IMR-90 (cell line): ENCODE data around the gene PRRC1. TPM values are rescaled to one million over a fixed set of nuclear protein-coding genes. Genes with fewer than 3 reads are reported as not detected.

Experiments used
- ATAC-seq: fragments of 200-7000 bp; cut with Tn5 transposase; 2 replicates; pipeline ENCODE4 v1.9.1; 2020; ENCODE audit warnings: low read depth, mild to moderate bottlenecking, moderate library complexity
- BruUV-seq: library from RNA; stranded (reverse); fragments of 400-500 nt; replicated peaks from 2 replicates; lab custom pipeline; 2021; lab: Mats Ljungman, UMichigan
- CTCF ChIA-PET: fragments of 300-600 bp; formaldehyde crosslinking; extraction: SDS; loops from one replicate; lab custom pipeline; 2021; ENCODE audit warnings: antibody characterized with exemption; lab: Yijun Ruan, JAX
- POLR2A ChIA-PET: fragments of 300-600 bp; sonication (Branson Sonifier 250); formaldehyde crosslinking; loops from one replicate; lab custom pipeline; 2022; ENCODE audit warnings: antibody characterized with exemption; ENCODE audit not compliant: unreplicated experiment; lab: Charles Lee
- DNase-seq: peaks from one replicate; pipeline ENCODE4 v3.0.0; 2013
- H2AFZ ChIP-seq: replicated peaks from 2 replicates; pipeline ENCODE3; 2013; ENCODE audit warnings: low read length, mild to moderate bottlenecking; ENCODE audit not compliant: poor library complexity
- H2AK5ac ChIP-seq: 2 replicates; pipeline ENCODE4 v1.6.1; 2013; ENCODE audit warnings: low read depth, low read length, inconsistent platforms
- H2AK9ac ChIP-seq: replicated peaks from 2 replicates; pipeline ENCODE3; 2013; ENCODE audit warnings: mild to moderate bottlenecking, low read depth, low read length, moderate library complexity; ENCODE audit not compliant: poor library complexity
- H2BK120ac ChIP-seq: 2 replicates; pipeline ENCODE4 v1.6.1; 2013; ENCODE audit warnings: low read depth, low read length, inconsistent platforms
- H2BK15ac ChIP-seq: 3 replicates; pipeline ENCODE4 v1.6.1; 2013; ENCODE audit warnings: low read depth, low read length, inconsistent platforms
- H2BK20ac ChIP-seq: 2 replicates; pipeline ENCODE4 v1.6.1; 2013; ENCODE audit warnings: low read depth, mild to moderate bottlenecking, inconsistent platforms, low read length, moderate library complexity
- H2BK5ac ChIP-seq: 2 replicates; pipeline ENCODE4 v1.6.1; 2013; ENCODE audit warnings: mild to moderate bottlenecking, low read depth, low read length, inconsistent platforms; ENCODE audit not compliant: poor library complexity, severe bottlenecking
- H3K14ac ChIP-seq: replicated peaks from 2 replicates; pipeline ENCODE4 v1.6.1; 2013; ENCODE audit warnings: low read depth, low read length, inconsistent platforms
- H3K18ac ChIP-seq: 2 replicates; pipeline ENCODE4 v1.6.1; 2013; ENCODE audit warnings: low read depth, low read length, control low read depth
- H3K23ac ChIP-seq: 2 replicates; pipeline ENCODE4 v1.6.1; 2013; ENCODE audit warnings: low read depth, low read length, inconsistent platforms
- H3K27ac ChIP-seq: 2 replicates; pipeline ENCODE4 v1.5.1; 2013; ENCODE audit warnings: mild to moderate bottlenecking, control low read depth, low read length; ENCODE audit not compliant: insufficient read depth
- H3K27me3 ChIP-seq: 2 replicates; pipeline ENCODE4 v1.6.1; 2013; ENCODE audit warnings: low read length; ENCODE audit not compliant: control insufficient read depth, insufficient read depth
- H3K36me3 ChIP-seq: 2 replicates; pipeline ENCODE4 v1.6.1; 2013; ENCODE audit warnings: low read length, mixed read lengths; ENCODE audit not compliant: control insufficient read depth, insufficient read depth
- H3K4ac ChIP-seq: 2 replicates; pipeline ENCODE4 v1.6.1; 2013; ENCODE audit warnings: low read depth, low read length, inconsistent platforms
- H3K4me1 ChIP-seq: 2 replicates; pipeline ENCODE4 v1.6.1; 2013; ENCODE audit warnings: low read length, mixed read lengths; ENCODE audit not compliant: control insufficient read depth, insufficient read depth
- H3K4me2 ChIP-seq: 2 replicates; pipeline ENCODE4 v1.6.1; 2013; ENCODE audit warnings: low read depth, mild to moderate bottlenecking, control low read depth, low read length, moderate library complexity
- H3K4me3 ChIP-seq: 2 replicates; pipeline ENCODE4 v1.5.1; 2013; ENCODE audit warnings: low read depth, mild to moderate bottlenecking, control low read depth, low read length, moderate library complexity; ENCODE audit not compliant: insufficient read depth
- H3K56ac ChIP-seq: 2 replicates; pipeline ENCODE4 v1.6.1; 2013; ENCODE audit warnings: low read length, inconsistent platforms; ENCODE audit not compliant: insufficient read depth; ENCODE audit errors: extremely low read depth
- H3K79me1 ChIP-seq, 2 experiments: 2 replicates each; pipeline ENCODE4 v1.6.1; 2013; ENCODE audit warnings: low read length in 2 of 2, inconsistent platforms in 1 of 2, low read depth in 1 of 2
- H3K9ac ChIP-seq: 2 replicates; pipeline ENCODE4 v1.6.1; 2013; ENCODE audit warnings: low read depth, low read length, control low read depth
- H3K9me1 ChIP-seq: 2 replicates; pipeline ENCODE4 v1.6.1; 2013; ENCODE audit warnings: low read length, inconsistent platforms; ENCODE audit not compliant: insufficient read depth
- H3K9me3 ChIP-seq: 2 replicates; pipeline ENCODE4 v1.6.1; 2013; ENCODE audit warnings: low read length; ENCODE audit not compliant: control insufficient read depth, insufficient read depth
- H4K20me1 ChIP-seq: 2 replicates; pipeline ENCODE4 v1.6.1; 2013; ENCODE audit warnings: low read length, inconsistent platforms; ENCODE audit not compliant: insufficient read depth
- H4K5ac ChIP-seq: 2 replicates; pipeline ENCODE4 v1.6.1; 2013; ENCODE audit warnings: mild to moderate bottlenecking, low read depth, low read length, control low read depth
- H4K8ac ChIP-seq, 2 experiments: 2 replicates each; pipeline ENCODE4 v1.6.1; 2013; ENCODE audit warnings: low read depth in 2 of 2, low read length in 2 of 2, control low read depth in 1 of 2, inconsistent platforms in 1 of 2
- H4K91ac ChIP-seq: 2 replicates; pipeline ENCODE4 v1.6.1; 2013; ENCODE audit warnings: low read depth, low read length, inconsistent platforms; ENCODE audit not compliant: insufficient read depth
- MAFK ChIP-seq: IDR thresholded peaks from 2 replicates; pipeline ENCODE4 v1.6.1; 2012; ENCODE audit warnings: low read depth, low read length, improper control_type of control experiment
- USF2 ChIP-seq: fragments of 150-350 bp; IDR thresholded peaks from 2 replicates; pipeline ENCODE4 v1.6.1; 2017; ENCODE audit warnings: mild to moderate bottlenecking, antibody characterized with exemption, low read length, low read depth
- WGBS, 2 experiments: methylation state at CpG; one replicate each; pipeline versions ENCODE4 v1.1.5 to v1.1.7; 2013; ENCODE audit warnings: missing lambda C conversion rate in 2 of 2; ENCODE audit not compliant: insufficient read length in 1 of 2; ENCODE audit errors: extremely low coverage in 2 of 2; 5-methylcytosine and 5-hydroxymethylcytosine counted together
- dilution Hi-C: fragments of 300-500 bp; cut with HindIII; formaldehyde crosslinking; loops from one replicate; pipeline ENCODE4 v1.14.3; 2018; ENCODE audit warnings: low sequenced_read_pairs; ENCODE audit not compliant: unreplicated experiment
- in situ Hi-C: fragments of 300-500 bp; cut with MboI; formaldehyde crosslinking; loops from 3 replicates; pipeline ENCODE4 v1.14.3; 2019; ENCODE audit warnings: low sequenced_read_pairs, inconsistent platforms, mixed read lengths
- intact Hi-C: fragments of 100-400 bp; cut with micrococcal nuclease; formaldehyde crosslinking; loops from 2 replicates; pipeline ENCODE4 v1.10.0; 2022
- polyA plus RNA-seq, 3 experiments: library from polyadenylated mRNA; depleted of rRNA; stranded (reverse); fragments of >200 nt; gene quantifications; 2 replicates each; pipeline ENCODE4 v1.2.3, GENCODE V29; 2012; ENCODE audit warnings: low replicate concordance in 1 of 3
- total RNA-seq: library from RNA; depleted of rRNA; stranded (reverse); fragments of >200 nt; gene quantifications from 2 replicates; pipeline ENCODE4 v1.2.3, GENCODE V29; 2012

Gene PRRC1
- total and polyA plus RNA-seq, 2 of the 4 experiments (the other 2 are of a cell fraction) = 46.8 to 63.1 TPM

- no CpG with 5 or more reads among the region's 1 CpG for WGBS, 2 experiments
- TF ChIP-seq USF2 = no peak
- no peak for TF ChIP-seq MAFK
- Histone ChIP-seq H3K79me1 (peaks cover 5 to 13% of the 10 kb centered on the region in 2 experiments; a peak in 2 of 4 replicates), H3K4me1 (peaks cover 3% of the 10 kb centered on the region; the same call in 1 of the 2 replicates), H3K14ac (no peak overlapping the region), H3K56ac (no peak overlapping the region), H4K8ac (no peak overlapping the region), H3K9me1 (peaks cover 3% of the 10 kb centered on the region; the same call in 1 of the 2 replicates), H4K91ac (no peak overlapping the region), H3K9ac (no peak overlapping the region), H2AK9ac (no peak overlapping the region), H4K5ac (no peak overlapping the region), H2BK20ac (no peak overlapping the region), H4K20me1 (peaks cover 14% of the 10 kb centered on the region; the same call in 1 of the 2 replicates), H3K18ac (no peak overlapping the region), H2BK15ac (no peak overlapping the region), H2AK5ac (no peak overlapping the region), H3K23ac (no peak overlapping the region), H2BK5ac (no peak overlapping the region), H2BK120ac (no peak overlapping the region), H3K27me3 (peaks cover 10% of the 10 kb centered on the region), H3K36me3 (peaks cover 2% of the 10 kb centered on the region; the same call in 1 of the 2 replicates), H3K4ac (no peak overlapping the region), H2AFZ (no peak overlapping the region), H3K9me3 (no peaks in the 10 kb centered on the region), H3K27ac (no peak overlapping the region), H3K4me2 (no peak overlapping the region), H3K4me3 (no peak overlapping the region)
- CTCF ChIA-PET = no interaction called here
- intact Hi-C loops = no loop called here
- in situ Hi-C loops = loop anchor here (25.0 kb wide), 1 partner anchor 703 kb away; no protein-coding TSS in a partner anchor
- ATAC-seq (no peak), DNase-seq (no peak)
- POLR2A ChIA-PET = no interaction called here
- dilution Hi-C loops = no loop called here
- BruUV-seq = no TSS peak
Observed at GRCh38 chr5:127514816-127515215, 2.6 kb upstream of the PRRC1 start.
